Uterine smooth muscle cell (primary cell): Measurements from ENCODE around the gene EDC4. TPM values are rescaled to one million over a fixed set of nuclear protein-coding genes. Genes with fewer than 3 reads are reported as not detected.

Experiments used
- total RNA-seq: library from RNA; depleted of rRNA; stranded (reverse); fragments of >200 nt; gene quantifications from 2 replicates; pipeline ENCODE4 v1.2.3, GENCODE V29; 2014

Gene EDC4
- total RNA-seq: 46.4 and 57.3 TPM in 2 replicates

GRCh38 chr16:67872631-67873434 is at the start of gene EDC4:
EDC4 (plus strand) TSS chr16:67873052; CDS start chr16:67873262, 210 bp downstream.

GRCh38 chr16:67841816-67842508 is 30.9 kb upstream of the EDC4 start, which contains the start of gene THAP11:
THAP11 (plus strand) TSS chr16:67842320; CDS start chr16:67842555, 235 bp downstream.

GRCh38 chr16:67846320-67847063 is 26.4 kb upstream of the EDC4 start, which contains the start of gene NUTF2:
NUTF2 (plus strand) TSS chr16:67846933; CDS start chr16:67865131, 18,198 bp downstream.

GRCh38 chr16:67847064-67847861 is 25.6 kb upstream of the EDC4 start, which contains the start of gene CENPT:
CENPT (minus strand) TSS chr16:67847693; CDS start chr16:67833859, 13,834 bp downstream.

GRCh38 chr16:67884684-67885083 is 11.8 kb downstream of the EDC4 start, which contains the start of gene NRN1L:
NRN1L (plus strand) TSS chr16:67884885; CDS start chr16:67884904, 19 bp downstream.

GRCh38 chr16:67892899-67893742 is 20.3 kb downstream of the EDC4 start, which contains the start of gene PSKH1:
PSKH1 (plus strand) TSS chr16:67893254; CDS start chr16:67908750, 15,496 bp downstream.

Other genes starting within 250 kb of the EDC4 start
- gene CARMIL2, start 227.9 kb upstream of the EDC4 start, total RNA-seq: 0.22 and 1.1 TPM in 2 replicates
- gene ACD, start 212.8 kb upstream of the EDC4 start, total RNA-seq: 13.0 and 19.8 TPM in 2 replicates
- gene PARD6A, start 212.1 kb upstream of the EDC4 start, total RNA-seq: 2.2 and 4.0 TPM in 2 replicates
- 20.4 and 21.2 TPM in 2 replicates for gene ENKD1, start 206.3 kb upstream of the EDC4 start, total RNA-seq
- 3.4 and 4.0 TPM in 2 replicates for gene C16orf86, start 206.2 kb upstream of the EDC4 start, total RNA-seq
- 17.1 and 20.5 TPM in 2 replicates for gene GFOD2, start 153.7 kb upstream of the EDC4 start, total RNA-seq
- gene RANBP10, start 66.5 kb upstream of the EDC4 start, total RNA-seq: 3.8 and 3.9 TPM in 2 replicates
- gene TSNAXIP1, start 66.2 kb upstream of the EDC4 start, total RNA-seq: 0.50 and 0.89 TPM in 2 replicates
- gene THAP11, start 30.7 kb upstream of the EDC4 start, total RNA-seq: 36.4 and 43.2 TPM in 2 replicates
- gene NUTF2, start 26.1 kb upstream of the EDC4 start, total RNA-seq: 95.5 and 98.3 TPM in 2 replicates
- 24.4 and 49.5 TPM in 2 replicates for gene CENPT, start 25.4 kb upstream of the EDC4 start, total RNA-seq
- not detected in 2 replicates for gene NRN1L, start 11.8 kb downstream of the EDC4 start, total RNA-seq
- gene PSKH1, start 20.2 kb downstream of the EDC4 start, total RNA-seq: 16.2 and 20.1 TPM in 2 replicates
- gene CTRL, start 58.8 kb downstream of the EDC4 start, total RNA-seq: 0.33 TPM in 1 of 2 replicates, not detected in the other
- 44.0 and 53.4 TPM in 2 replicates for gene PSMB10, start 63.8 kb downstream of the EDC4 start, total RNA-seq
- gene LCAT, start 71.1 kb downstream of the EDC4 start, total RNA-seq: 4.1 and 7.5 TPM in 2 replicates
- gene SLC12A4, start 95.6 kb downstream of the EDC4 start, total RNA-seq: 96.9 and 118 TPM in 2 replicates
- gene DPEP3, start 107.4 kb downstream of the EDC4 start, total RNA-seq: not detected in 2 replicates
- gene DPEP2, start 126.4 kb downstream of the EDC4 start, total RNA-seq: not detected in 2 replicates
- not detected in 2 replicates for gene DPEP2NB, start 142.9 kb downstream of the EDC4 start, total RNA-seq
- gene DDX28, start 150.2 kb downstream of the EDC4 start, total RNA-seq: 14.1 and 20.3 TPM in 2 replicates
- gene DUS2, start 150.2 kb downstream of the EDC4 start, total RNA-seq: 17.7 and 29.8 TPM in 2 replicates
- gene NFATC3, start 212.3 kb downstream of the EDC4 start, total RNA-seq: 7.3 and 8.4 TPM in 2 replicates